LNCaP clone FGC (cell line): ENCODE results near the gene WIPF2.

Experiments
- DNase-seq: peaks from one replicate; pipeline ENCODE4 v3.0.0-alpha.2; 2011; ENCODE audit warnings: low read depth
- H3K4me3 ChIP-seq: 2 replicates; pipeline ENCODE4 v1.5.1; 2011; ENCODE audit warnings: mild to moderate bottlenecking, low read depth, low read length, control low read depth
- CTCF ChIP-seq: IDR thresholded peaks from 2 replicates; pipeline ENCODE4 v1.5.1; 2012; ENCODE audit warnings: mild to moderate bottlenecking; ENCODE audit not compliant: control insufficient read depth, insufficient read depth; ENCODE audit errors: extremely low read depth

WIPF2 gene

DNA sequence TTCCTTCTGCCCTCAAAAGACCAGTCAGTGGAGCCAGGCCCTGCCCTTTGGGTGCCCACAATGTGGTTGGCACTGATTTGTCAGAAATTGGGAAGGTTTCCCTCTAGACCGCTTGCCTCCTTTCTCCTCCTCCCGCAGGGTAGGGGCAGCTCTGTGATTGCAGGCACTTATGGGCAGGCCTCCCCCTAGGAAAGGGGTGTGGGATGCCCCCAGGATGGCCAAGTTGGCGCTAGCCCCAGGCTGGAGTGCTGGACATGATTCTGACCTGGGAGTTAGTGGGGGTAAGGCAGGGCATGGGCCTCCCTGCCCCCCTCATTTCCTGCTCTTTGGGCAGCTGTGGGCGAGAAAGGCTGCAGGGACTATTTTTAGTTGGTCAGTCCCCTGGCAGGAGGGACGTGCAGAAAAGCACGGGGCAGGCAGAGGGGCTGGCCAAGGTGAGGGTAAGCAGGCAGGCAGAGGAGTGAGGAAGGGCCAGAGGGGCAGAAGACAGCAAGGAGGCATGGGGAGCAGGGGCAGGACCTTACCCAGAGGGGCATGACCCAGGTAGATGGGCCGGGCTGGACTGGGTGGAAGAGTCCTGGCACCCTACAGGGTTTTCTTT lies 93.1 kb downstream of the WIPF2 start:
- no peak for TF ChIP-seq CTCF
- DNase-seq, result no peak
- H3K4me3 ChIP-seq, result no peak overlapping the region

DNA sequence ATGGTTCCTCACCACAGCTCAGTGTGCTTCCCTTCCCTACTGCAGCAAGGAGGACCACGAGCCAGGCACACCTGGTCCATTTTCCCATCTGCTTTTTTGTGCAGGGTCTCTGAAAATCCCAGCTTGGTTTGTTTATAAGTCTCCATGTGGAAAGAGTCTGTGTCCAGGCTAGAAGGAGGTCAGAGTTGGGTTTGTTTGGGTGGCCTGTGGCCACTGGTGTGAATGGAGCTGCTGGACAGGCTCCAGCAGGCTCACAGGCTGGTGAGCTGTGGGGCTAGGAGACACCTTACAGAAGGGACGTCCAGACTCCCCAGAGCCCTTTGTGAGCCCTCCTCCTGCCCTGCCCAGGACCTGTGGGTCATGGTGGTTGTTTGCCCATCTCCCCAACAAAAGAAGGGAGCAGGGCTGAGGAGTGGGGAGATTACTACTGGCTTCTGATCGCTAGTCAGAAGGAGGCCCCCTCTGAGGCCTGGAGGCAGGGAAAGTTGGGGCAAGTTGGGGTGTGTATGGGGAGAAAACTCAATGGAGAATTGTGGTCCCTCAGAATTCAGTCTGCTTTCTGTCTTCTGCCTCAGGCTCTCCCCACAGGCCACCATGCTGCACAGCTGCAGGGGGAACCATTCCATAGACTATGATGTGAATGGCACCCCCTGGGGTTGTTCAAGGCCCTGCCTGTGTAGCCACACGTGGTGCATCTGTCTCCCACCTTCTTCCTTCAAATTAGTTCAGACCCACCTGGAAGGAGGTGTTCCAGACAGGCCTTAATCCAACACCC lies 94.0 kb downstream of the WIPF2 start:
- no peak for TF ChIP-seq CTCF
- H3K4me3 ChIP-seq, result no peak overlapping the region
- DNase-seq, result no peak

DNA sequence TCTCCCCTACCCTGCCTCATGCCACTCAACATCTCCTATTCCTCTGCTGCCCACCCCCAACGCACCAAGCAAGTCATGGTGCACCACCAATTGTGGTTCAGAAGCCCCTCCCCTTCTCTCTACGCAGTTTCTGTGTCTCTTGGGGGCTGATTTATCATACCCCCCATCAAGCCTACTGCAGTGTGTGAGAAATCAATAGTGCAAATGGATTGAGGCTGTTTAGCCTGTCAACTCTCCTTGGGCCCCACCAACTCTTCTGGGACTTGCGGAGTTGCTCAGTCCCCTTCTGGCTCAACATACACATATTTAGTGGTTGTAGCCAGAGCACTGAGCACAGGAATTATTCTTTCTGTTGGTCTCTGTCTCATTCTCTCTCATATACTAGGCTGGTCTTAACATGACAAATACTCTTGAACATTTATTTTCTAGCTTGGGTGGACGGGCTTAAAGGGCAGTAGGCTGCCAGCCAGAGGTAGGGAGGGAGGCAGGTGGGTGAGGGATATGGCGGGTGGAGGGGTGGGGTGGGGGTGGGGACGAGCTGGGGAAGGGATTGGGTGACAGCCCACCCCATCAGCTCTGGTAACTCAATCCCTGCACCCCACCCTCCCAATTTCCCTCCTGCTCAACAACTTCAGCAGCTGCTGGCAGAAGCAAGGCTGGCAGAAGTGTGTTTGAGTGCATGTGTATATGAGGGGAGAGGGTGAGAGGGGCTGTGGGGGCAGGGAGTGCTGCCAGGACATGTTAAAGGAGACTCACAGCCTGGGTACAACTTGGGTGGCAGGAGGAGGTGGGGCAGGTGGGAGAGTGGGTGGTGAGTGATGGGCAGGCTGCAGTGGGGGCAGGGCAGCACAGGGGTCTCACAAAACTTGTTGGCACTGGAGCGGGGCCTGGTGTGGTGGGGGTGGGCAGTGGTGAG lies 94.8 kb downstream of the WIPF2 start:
- H3K4me3 ChIP-seq, result no peak overlapping the region
- no peak for DNase-seq
- no peak for TF ChIP-seq CTCF

GRCh38 chr17:40314584-40314956 lies 95.5 kb downstream of the WIPF2 start:
- H3K4me3 ChIP-seq, result no peak overlapping the region
- no peak for TF ChIP-seq CTCF
- DNase-seq, result peak; percentile 79

DNA sequence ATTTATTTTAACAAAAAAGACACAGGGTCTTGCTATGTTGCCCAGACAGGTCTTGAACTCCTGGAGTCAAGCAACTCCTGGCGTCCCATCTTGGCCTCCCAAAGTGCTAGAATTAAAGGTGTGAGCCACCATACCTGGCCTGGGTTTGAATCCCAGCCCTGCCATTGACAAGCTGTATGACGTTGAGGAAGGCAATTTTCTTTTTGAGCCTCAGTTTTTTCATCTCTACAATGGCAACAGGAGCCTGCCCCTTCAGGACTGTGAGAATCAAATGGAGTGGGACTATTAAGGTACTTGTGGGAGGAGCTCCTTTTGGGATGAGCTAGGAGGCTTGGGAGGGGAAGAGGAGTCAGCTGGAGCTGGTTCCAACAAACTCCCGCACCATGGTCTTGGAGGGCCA lies 96.1 kb downstream of the WIPF2 start:
- H3K4me3 ChIP-seq, result no peak overlapping the region
- DNase-seq, result no peak
- TF ChIP-seq CTCF, result no peak

DNA sequence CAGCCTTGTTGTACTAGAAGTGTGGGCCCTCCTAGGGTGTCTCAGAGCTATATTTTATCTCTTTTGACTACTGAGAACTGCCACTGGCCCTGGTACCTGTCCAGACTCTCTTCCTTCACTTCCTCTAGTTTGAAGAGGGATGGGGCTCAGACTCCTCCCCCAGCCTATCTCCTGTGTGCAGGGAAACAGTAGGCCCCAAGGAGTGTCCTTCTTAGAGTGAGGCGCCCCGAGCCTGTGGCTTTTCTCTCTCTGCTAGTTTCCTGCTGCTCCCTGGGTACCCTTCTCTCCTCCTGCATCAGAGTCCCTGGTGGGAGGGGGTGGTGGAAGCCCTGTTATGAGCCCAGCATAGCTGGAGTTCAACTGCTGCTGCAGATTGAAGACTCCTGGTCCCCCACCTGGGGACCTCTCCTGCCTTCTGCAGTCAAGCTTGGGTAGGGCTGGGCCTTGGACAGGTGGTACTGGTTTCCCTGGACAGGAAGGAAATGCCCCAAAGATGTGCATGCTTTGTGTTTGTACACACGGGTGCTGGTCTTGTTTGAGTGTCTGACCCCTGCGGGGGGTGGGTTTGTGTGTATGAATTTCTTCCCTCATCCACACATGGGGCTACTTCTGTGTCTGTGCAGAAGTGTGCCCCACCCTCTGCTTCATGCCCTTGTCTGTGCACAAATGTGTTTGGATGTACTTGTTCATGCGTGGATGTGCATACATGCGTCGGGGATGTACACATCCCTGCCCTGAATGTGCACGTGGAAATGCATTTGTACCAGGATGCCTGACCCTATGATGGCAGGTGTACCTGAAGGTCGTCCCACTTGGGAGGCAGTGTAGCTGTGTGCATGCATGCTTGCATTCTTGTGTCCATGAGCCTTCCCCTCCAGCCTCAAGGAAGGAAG lies 96.8 kb downstream of the WIPF2 start:
- no peak overlapping the region for H3K4me3 ChIP-seq
- TF ChIP-seq CTCF, result no peak
- no peak for DNase-seq
